K562 (cell line): ENCODE measurements around the gene VRK2. TPM values are rescaled to one million over a fixed set of nuclear protein-coding genes. Genes with fewer than 3 reads are reported as not detected.

Source experiments
- ARID2 ChIP-seq: fragments of 450-650 bp; IDR thresholded peaks from 2 replicates; pipeline ENCODE4 v1.6.1; 2017; ENCODE audit warnings: antibody characterized with exemption, mild to moderate bottlenecking
- COPS2 ChIP-seq: fragments of 450-650 bp; conservative IDR thresholded peaks from 2 replicates; pipeline ENCODE4 v1.6.1; 2016; ENCODE audit warnings: mild to moderate bottlenecking, moderate library complexity
- EHMT2 ChIP-seq: fragments of 450-650 bp; IDR thresholded peaks from 2 replicates; pipeline ENCODE4 v1.6.1; 2018; ENCODE audit warnings: antibody characterized with exemption
- FIP1L1 ChIP-seq: fragments of 200-400 bp; formaldehyde crosslinking; IDR thresholded peaks from 2 replicates; pipeline ENCODE4 v1.6.1; 2018; ENCODE audit warnings: mild to moderate bottlenecking, low read depth, low read length; ENCODE audit not compliant: poor library complexity, severe bottlenecking
- HCFC1 ChIP-seq: IDR thresholded peaks from 2 replicates; pipeline ENCODE4 v1.6.1; 2012; ENCODE audit warnings: low read depth, low read length, improper control_type of control experiment
- HEY1 ChIP-seq: fragments of 250-450 bp; sonication (Bioruptor Pico); IDR thresholded peaks from 2 replicates; pipeline ENCODE4 v1.5.0; 2020; ENCODE audit warnings: mild to moderate bottlenecking, moderate library complexity, borderline replicate concordance
- IRF1 ChIP-seq: sonication (generic); formaldehyde crosslinking; IDR thresholded peaks from 2 replicates; pipeline ENCODE4 v1.8.0; 2022; ENCODE audit warnings: missing genetic modification reagents, mild to moderate bottlenecking, borderline replicate concordance
- THRAP3 ChIP-seq: fragments of 450-650 bp; IDR thresholded peaks from 2 replicates; pipeline ENCODE4 v1.6.1; 2016; ENCODE audit warnings: mild to moderate bottlenecking, inconsistent platforms, borderline replicate concordance
- ZBTB40 ChIP-seq, 2 experiments: fragments of 450-650 bp in 1 of 2; sonication (generic) in 1 of 2; formaldehyde crosslinking in 1 of 2; IDR thresholded peaks; 2 replicates each; pipeline versions ENCODE4 v1.7.1 to v1.9.0; 2016 to 2022; ENCODE audit warnings: inconsistent platforms in 1 of 2, mild to moderate bottlenecking in 1 of 2, missing genetic modification reagents in 1 of 2
- ZBTB49 ChIP-seq: sonication (generic); formaldehyde crosslinking; IDR thresholded peaks from 2 replicates; pipeline ENCODE4 v1.8.0; 2022; ENCODE audit warnings: missing genetic modification reagents, mild to moderate bottlenecking, borderline replicate concordance
- ZC3H4 ChIP-seq: sonication (generic); formaldehyde crosslinking; IDR thresholded peaks from 2 replicates; pipeline ENCODE4 v1.9.0; 2021; ENCODE audit warnings: missing genetic modification reagents, borderline replicate concordance
- ZFP30 ChIP-seq: fragments of 250-450 bp; sonication (Bioruptor Pico); IDR thresholded peaks from 2 replicates; pipeline ENCODE4 v1.8.0; 2022; ENCODE audit warnings: moderate library complexity, mild to moderate bottlenecking, inconsistent platforms, borderline replicate concordance
- ZNF174 ChIP-seq: fragments of 250-450 bp; sonication (Bioruptor Pico); IDR thresholded peaks from 2 replicates; pipeline ENCODE4 v1.4.0; 2020; ENCODE audit warnings: mild to moderate bottlenecking
- ZNF23 ChIP-seq: fragments of 250-450 bp; sonication (Bioruptor Pico); IDR thresholded peaks from 2 replicates; pipeline ENCODE4 v1.4.0; 2020; ENCODE audit warnings: mild to moderate bottlenecking
- ZNF408 ChIP-seq: fragments of 250-450 bp; sonication (Bioruptor Pico); IDR thresholded peaks from 2 replicates; pipeline ENCODE4 v1.4.0; 2020; ENCODE audit warnings: low read depth, mild to moderate bottlenecking, moderate library complexity
- polyA plus RNA-seq, 8 experiments: library from polyadenylated mRNA; depleted of rRNA in 4 of 8; stranded (reverse) in 5 of 8; unstranded in 3 of 8; fragments of >200 nt; fragmentation: Nextera tagmentation in 2 of 8; fragmentation: Illumina TruSeq in 1 of 8; extraction: Ambion mirVana in 2 of 8; extraction: Trizol in 1 of 8; gene quantifications; 2 replicates each; pipeline versions ENCODE4 v1.2.1 to v1.2.3, GENCODE V29; 2011 to 2014; ENCODE audit warnings: inconsistent platforms in 1 of 8, missing spikeins in 1 of 8
- total RNA-seq, 7 experiments: library from RNA; depleted of rRNA in 6 of 7; stranded (reverse); fragments of >200 nt in 6 of 7; fragmentation: Illumina TruSeq in 2 of 7; extraction: Trizol in 2 of 7; gene quantifications; 2 replicates each; pipeline versions ENCODE4 v1.2.1 to v1.2.3, GENCODE V29; 2011 to 2021; ENCODE audit warnings: low replicate concordance in 1 of 7

VRK2 gene
- total and polyA plus RNA-seq, 9 of the 15 experiments (the other 6 are each of a cell fraction or from before 2014, with no cell fraction given) = 22.6 to 49.2 (median 36.2) TPM

GRCh38 chr2:58046585-58047372 lies at the start of gene VRK2 (continued):
- TF ChIP-seq ZBTB40 (IDR thresholded peaks at IDR 0.05) = no peak
- TF ChIP-seq ZBTB40 (CRISPR knock-in tag; IDR thresholded peaks at IDR 0.05) = 0 out of 2 replicates have a peak, but pooled peaks have one; percentile 14
- TF ChIP-seq ZBTB49 (CRISPR knock-in tag) = 0 out of 2 replicates have a peak, but pooled peaks have one; percentile 39
- TF ChIP-seq FIP1L1 = peak; percentile 64
- TF ChIP-seq ZNF23 (CRISPR knock-in tag) = no peak
- TF ChIP-seq HCFC1 = no peak; the same call in 1 of the 2 replicates
- no peak for TF ChIP-seq ZNF174
- TF ChIP-seq HEY1 (CRISPR knock-in tag) = no peak
- TF ChIP-seq ARID2 = no peak
- TF ChIP-seq IRF1 (CRISPR knock-in tag) = no peak
- TF ChIP-seq ZNF408 (CRISPR knock-in tag) = no peak
- TF ChIP-seq ZC3H4 = no peak
- TF ChIP-seq COPS2 = no peak
- no peak for TF ChIP-seq ZFP30 (CRISPR knock-in tag)
- TF ChIP-seq THRAP3 = no peak
- TF ChIP-seq EHMT2 = no peak
